Astrocyte (in vitro differentiated cells and primary cell): Measurements from ENCODE around the gene PLCH2.
"Not testable (repeated sequence)": the region's sequence is repeated elsewhere in the genome, so short reads cannot be mapped to it uniquely, and the experiment has no call there.

Source experiments
- CTCF ChIP-seq: IDR thresholded peaks from 2 replicates; pipeline ENCODE4 v1.5.1; 2011; ENCODE audit warnings: low read depth, mild to moderate bottlenecking, inconsistent platforms, low read length, moderate library complexity; ENCODE audit not compliant: insufficient read depth
- EZH2 ChIP-seq: IDR thresholded peaks from 2 replicates; pipeline ENCODE4 v1.6.1; 2012; ENCODE audit warnings: mild to moderate bottlenecking, low read length, inconsistent platforms; ENCODE audit not compliant: insufficient read depth

- not testable (repeated sequence) for TF ChIP-seq CTCF, EZH2
Observed at GRCh38 chr1:2553076-2553475, 77.0 kb downstream of the PLCH2 start.
